ENCODE measurements around the gene PLA2G6.
A peak's percentile ranks its signal among the peaks of the same experiment; 100 is the strongest.

The PLA2G6 gene

DNA sequence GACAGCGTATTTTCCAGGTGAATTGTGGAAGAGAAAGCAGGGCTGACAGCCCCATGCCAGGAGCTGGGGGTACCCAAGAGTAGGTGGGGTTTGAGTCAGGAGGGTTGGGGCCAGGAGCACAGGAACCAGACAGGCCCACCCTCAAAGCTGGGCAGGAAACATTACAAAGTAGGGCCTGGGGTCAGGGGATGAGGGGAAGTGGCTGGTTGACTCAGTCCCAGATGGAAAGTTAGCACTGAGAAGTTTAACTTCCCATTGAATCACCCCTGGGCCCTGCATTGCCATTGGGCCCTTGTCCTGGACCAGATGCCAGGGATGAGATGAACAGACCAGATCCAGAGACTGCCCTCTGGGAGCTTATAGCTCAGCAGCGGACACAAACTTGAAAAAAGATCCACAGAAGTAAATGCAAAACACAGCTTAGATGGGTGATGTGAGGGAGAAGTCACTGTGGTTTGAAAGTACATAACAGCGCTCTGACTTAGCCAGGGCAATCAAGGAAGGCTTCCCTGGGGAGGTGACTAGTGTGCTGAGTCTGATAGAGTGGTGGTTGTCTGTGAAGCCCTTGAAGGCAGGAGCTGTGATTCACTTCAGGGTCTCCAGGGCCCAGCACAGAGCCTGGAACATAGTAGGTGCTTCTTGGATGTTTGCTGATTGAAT, 22.4 kb upstream of the PLA2G6 start:
- Mint-ChIP-seq H3K4me3 (peak overlapping the region; percentile 86), H3K36me3 (ENCODE audit: low read depth) (no peaks in the 10 kb centered on the region), H3K4me1 (ENCODE audit: low read depth) (peaks cover 49% of the 10 kb centered on the region), H3K27ac (peak overlapping the region; percentile 57), H3K9me3 (no peaks in the 10 kb centered on the region), H3K27me3 (no peaks in the 10 kb centered on the region)

DNA sequence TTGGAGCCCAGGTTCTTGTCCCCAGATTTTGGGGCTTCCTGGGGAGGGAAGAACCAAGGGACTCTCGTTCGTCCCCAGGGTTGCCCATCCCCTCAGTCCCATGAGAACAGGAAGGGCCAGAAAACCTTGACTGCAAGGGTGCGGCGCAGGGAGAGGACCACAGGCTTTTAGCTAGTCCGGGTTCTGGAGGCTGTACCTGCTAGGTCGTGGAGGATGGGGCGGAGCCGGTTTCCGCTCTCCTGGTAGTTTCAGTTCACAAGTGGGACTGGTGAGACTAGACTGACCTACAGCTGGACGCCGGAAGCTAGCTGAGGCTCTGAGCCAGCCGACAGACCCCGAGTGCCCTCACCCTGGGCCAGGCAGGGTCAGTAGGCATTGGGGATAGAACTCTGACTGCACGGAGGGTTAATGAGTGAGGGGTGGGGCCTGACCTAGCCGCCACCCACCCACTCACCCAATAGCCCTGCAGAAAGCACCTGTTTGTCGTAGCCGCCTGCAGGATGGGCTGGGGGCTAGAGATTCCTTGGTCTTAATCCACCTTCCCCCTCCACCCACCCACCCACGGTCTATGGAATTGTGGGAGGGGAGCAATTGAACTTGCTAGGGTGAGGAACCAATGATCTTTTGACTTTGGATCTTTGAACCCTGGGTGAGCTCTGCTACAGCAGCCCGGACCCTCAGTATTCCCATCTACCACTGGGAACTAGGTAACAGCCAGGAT, 21.6 kb upstream of the PLA2G6 start:
- Mint-ChIP-seq H3K36me3 (ENCODE audit: low read depth) (no peaks in the 10 kb centered on the region), H3K4me1 (ENCODE audit: low read depth) (peaks cover 48% of the 10 kb centered on the region), H3K9me3 (no peaks in the 10 kb centered on the region), H3K27me3 (no peaks in the 10 kb centered on the region), H3K4me3 (peak overlapping the region; percentile 86), H3K27ac (peak overlapping the region; percentile 77)

DNA sequence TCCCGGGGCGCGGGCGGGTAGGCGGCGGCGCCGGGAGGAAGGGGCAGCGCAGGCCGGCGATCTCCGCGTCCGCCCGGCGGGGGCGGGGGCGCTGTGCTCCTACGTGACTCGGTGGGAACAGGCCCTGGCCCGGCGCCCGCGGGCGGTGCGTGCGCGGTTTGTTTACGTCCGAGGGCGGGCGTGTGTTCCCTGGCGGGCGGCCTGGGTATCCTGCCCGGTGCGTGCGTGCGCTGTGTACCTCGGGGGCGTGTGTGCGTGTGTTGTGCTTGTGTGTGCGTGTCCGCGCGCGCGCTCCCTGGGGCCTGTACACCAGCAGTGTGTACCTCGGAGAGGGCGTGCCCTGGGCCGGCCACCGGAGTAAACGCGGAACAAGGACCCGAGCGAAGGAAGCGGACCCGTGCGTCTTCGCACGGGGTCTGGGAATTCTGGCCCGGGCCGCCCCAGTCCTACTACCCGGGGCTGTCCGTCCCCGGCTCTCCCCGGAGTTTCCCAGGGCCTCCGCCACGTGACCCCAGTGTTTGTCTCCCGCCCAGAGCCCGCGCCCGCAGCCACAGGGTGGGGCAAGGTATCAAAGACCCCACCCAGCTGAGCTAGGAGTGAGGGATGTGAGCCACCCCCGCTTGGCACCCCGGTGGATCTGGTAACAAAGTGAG, 20.9 kb upstream of the PLA2G6 start:
- Mint-ChIP-seq H3K27ac (peak overlapping the region; percentile 77), H3K9me3 (no peaks in the 10 kb centered on the region), H3K27me3 (no peaks in the 10 kb centered on the region), H3K36me3 (ENCODE audit: low read depth) (no peaks in the 10 kb centered on the region), H3K4me3 (peak overlapping the region; percentile 86), H3K4me1 (ENCODE audit: low read depth) (peaks cover 46% of the 10 kb centered on the region)

DNA sequence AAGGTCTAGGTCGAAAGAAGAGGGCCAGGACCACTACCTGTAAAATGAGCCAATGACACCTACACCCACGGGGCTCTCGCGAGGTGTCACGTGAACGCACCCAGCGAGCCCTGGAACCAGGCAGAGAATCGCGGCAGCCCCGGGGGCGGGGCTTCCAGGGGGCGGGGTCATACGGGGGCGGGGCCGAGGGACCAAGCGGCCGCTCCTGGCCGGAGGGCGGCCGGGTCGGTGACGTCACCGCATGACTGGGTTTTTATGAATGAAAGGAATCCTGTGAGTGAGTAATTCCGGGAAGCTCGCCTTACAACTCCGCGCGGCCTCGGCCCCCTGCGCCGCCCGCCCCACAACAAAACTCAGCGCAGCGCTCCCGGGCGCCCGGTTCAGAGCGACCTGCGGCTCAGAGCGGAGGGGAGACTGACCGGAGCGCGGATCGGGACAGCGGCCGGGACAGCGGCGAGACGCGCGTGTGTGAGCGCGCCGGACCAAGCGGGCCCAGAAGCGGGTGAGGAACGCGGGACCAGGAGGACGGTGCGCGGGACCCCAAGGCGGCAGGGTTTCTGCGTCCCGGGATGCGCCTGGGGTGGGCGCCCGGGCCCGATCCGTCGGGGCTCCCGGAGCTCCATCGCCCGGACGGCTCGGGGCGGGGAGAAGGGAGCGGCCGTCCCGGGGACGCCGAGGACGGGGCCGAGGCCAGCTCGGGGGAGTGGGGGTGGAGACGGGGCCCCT, 20.2 kb upstream of the PLA2G6 start, which contains the start of gene MAFF:
MAFF (plus strand) TSS at position 284 of the 726 bp plus-strand sequence. CDS start 11,860 bp downstream, outside the sequence.
- H3K9me3 Mint-ChIP-seq, result no peaks in the 10 kb centered on the region
- H3K4me1 Mint-ChIP-seq (ENCODE audit: low read depth), result peaks cover 46% of the 10 kb centered on the region
- H3K27ac Mint-ChIP-seq, result peak within 1 kb of the TSS; percentile 83
- peak within 1 kb of the TSS; percentile 86 for H3K4me3 Mint-ChIP-seq
- H3K27me3 Mint-ChIP-seq, result no peaks in the 10 kb centered on the region
- H3K36me3 Mint-ChIP-seq (ENCODE audit: low read depth), result no peaks in the 10 kb centered on the region

DNA sequence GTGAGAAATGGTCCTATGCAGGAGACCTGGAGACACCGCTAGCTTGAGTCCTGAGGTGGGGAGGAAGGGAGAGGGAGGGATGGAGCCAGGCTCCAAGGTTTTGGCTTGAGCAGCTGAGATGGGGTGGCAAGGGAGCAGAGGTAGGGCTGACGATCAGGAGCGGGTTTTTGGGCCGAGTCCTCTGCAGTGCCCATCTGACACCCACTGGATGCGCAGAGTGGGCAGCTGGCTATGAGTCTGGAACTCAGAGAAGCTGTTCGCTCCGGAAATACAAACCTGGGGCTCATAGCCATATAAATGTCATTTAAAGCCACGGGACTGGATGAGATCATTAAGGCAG, 19.7 kb upstream of the PLA2G6 start:
- peak overlapping the region; percentile 72 for H3K4me3 Mint-ChIP-seq
- peak overlapping the region; percentile 83 for H3K27ac Mint-ChIP-seq
- peaks cover 46% of the 10 kb centered on the region for H3K4me1 Mint-ChIP-seq (ENCODE audit: low read depth)
- H3K27me3 Mint-ChIP-seq, result no peaks in the 10 kb centered on the region
- no peaks in the 10 kb centered on the region for H3K9me3 Mint-ChIP-seq
- H3K36me3 Mint-ChIP-seq (ENCODE audit: low read depth), result no peaks in the 10 kb centered on the region

DNA sequence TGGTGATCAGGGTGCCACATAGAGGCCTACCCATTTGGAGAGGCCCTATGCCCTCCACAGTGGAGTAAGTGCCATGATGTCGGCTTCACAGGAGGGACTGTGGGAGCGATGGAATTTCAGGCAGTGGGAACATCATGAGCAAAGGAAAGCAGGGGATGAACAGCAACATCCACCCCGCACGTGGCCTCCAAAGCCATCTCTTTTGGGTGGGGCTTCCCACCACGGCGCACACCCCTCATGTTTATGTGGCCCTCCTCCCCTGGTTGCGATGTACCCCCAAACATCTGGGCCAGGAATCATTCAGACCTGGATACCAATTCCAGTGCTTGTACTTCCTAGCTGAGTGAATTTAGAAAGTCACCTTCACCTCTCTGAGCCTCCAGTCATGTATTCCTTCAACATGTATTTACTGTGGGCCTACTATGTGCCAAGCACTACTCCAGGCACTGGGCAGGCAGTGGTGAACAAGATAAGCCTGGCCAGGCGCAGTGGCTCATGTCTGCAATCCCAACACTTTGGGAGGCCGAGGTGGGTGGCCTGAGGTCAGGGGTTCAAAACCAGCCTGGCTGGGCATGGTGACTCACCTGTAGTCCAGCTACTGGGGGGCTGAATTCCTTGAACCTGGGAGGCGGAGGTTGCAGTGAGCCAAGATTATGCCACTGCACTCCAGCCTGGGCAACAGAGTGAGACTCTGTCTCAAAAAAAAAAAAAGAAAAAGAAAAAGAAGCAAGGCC, 18.4 kb upstream of the PLA2G6 start:
- no peak overlapping the region for H3K27ac Mint-ChIP-seq
- no peaks in the 10 kb centered on the region for H3K27me3 Mint-ChIP-seq
- H3K9me3 Mint-ChIP-seq, result no peaks in the 10 kb centered on the region
- H3K4me3 Mint-ChIP-seq, result no peak overlapping the region
- peaks cover 45% of the 10 kb centered on the region for H3K4me1 Mint-ChIP-seq (ENCODE audit: low read depth)
- no peaks in the 10 kb centered on the region for H3K36me3 Mint-ChIP-seq (ENCODE audit: low read depth)

DNA sequence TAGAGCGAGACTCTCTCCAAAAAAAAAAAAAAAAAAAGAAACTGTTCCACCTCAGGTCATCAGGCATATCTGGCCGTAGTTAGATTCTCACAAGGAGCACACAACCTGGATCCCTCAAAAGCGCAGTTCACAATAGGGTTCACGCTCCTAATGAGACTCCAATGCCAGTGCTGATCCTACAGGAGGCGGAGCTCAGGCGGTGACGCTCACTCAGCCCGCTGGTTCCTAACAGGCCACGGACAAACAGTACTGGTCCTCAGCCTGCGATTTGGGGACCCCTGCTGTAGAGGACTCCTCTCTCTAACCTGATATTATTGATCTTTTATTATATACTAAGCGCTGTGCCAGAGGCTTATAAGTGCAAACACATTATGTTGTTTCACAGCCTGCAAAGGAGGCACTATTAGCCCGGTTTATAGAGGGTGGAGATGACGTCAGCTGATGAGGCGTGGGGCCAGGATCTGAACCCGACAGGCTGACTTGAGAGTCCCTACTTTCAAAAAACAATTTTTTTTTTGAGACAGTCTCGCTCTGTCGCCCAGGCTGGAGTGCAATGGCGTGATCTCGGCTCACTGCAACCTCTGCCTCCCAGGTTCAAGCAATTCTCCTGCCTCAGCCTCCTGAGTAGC, 15.3 kb upstream of the PLA2G6 start:
- H3K4me3 Mint-ChIP-seq, result no peak overlapping the region
- no peak overlapping the region for H3K27ac Mint-ChIP-seq
- H3K9me3 Mint-ChIP-seq, result no peaks in the 10 kb centered on the region
- no peaks in the 10 kb centered on the region for H3K27me3 Mint-ChIP-seq
- H3K4me1 Mint-ChIP-seq (ENCODE audit: low read depth), result peaks cover 38% of the 10 kb centered on the region
- no peaks in the 10 kb centered on the region for H3K36me3 Mint-ChIP-seq (ENCODE audit: low read depth)

DNA sequence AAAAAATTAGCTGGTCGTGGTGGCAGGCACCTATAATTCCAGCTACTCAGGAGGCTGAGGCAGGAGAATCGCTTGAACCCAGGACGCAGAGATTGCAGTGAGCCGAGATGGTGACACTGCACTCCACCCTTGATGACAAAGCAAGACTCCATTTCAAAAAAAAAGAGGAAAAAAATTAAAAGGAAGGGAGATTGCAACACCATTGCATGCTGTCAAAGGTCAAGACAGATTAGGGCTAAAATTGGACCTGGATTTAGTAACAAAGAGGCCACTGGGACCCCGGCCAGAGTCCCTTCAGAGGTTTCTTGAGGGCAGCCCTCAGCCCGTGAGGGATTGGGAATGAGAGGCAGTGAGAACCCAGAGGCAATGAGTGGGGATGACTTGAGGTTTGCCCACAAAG, 11.9 kb upstream of the PLA2G6 start:
- no peak overlapping the region for H3K27ac Mint-ChIP-seq

DNA sequence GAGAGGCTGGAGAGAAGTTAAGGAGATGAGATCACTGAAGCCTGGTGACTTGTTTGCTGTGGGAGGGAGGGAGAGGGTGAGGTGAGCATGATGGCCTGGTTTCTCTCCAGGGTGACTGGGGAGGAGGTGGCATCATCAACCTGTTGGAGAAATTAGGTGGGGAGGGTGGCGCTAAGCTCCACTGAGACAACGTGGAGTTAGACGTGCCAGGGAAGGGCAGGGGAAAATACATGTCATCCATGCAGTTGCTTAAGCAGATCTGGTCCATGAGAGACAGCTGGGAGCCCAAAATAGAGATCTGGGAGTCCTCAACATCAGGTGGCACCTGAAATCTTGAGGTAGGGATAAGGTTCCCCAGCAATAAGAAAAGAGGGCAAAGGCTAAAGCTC, 10.8 kb upstream of the PLA2G6 start:
- Mint-ChIP-seq H3K4me1 (ENCODE audit: low read depth) (peaks cover 15% of the 10 kb centered on the region), H3K27ac (no peak overlapping the region), H3K27me3 (no peaks in the 10 kb centered on the region), H3K36me3 (ENCODE audit: low read depth) (no peaks in the 10 kb centered on the region), H3K9me3 (no peaks in the 10 kb centered on the region), H3K4me3 (no peak overlapping the region)

More for the DNA sequence above, 11.9 kb upstream of the PLA2G6 start:
- Mint-ChIP-seq H3K36me3 (ENCODE audit: low read depth) (no peaks in the 10 kb centered on the region), H3K27me3 (no peaks in the 10 kb centered on the region), H3K4me3 (no peak overlapping the region), H3K4me1 (ENCODE audit: low read depth) (peaks cover 16% of the 10 kb centered on the region), H3K9me3 (no peaks in the 10 kb centered on the region)

DNA sequence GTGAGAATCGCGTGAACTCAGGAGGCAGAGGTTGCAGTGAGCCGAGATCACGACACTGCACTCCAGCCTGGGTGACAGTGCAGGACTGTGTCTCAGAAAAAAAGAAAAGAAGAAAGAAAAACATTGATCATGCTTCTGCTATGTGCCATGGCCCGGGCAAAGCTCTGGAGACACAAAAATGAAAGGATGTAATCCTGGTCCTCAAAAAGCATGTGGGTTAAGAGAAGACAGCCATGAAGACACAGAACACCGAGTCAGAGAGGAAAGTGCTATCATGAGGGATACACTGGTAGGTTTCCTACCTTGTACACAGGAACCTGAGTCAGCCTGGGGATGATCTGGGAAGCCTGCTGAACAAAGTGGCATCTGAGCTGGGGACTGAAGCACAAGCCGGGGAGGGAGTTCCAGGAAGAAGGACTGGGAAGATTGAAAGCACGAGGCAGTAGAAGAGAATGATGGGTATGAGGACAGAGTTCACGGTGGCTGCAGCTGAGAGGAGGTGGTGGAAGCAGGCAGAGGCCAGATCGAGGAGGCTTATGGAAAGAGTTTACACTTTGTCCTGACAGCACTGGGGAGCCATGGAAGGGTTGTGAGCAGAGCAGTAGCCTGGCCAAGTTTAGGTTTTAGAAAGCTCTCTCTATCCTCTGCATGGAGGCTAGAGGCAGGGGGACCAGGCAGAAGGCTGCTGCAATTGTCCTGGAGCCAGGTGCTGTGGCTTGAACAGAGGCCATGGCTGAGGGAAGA, 10.3 kb upstream of the PLA2G6 start:
- H3K9me3 Mint-ChIP-seq, result no peaks in the 10 kb centered on the region
- H3K36me3 Mint-ChIP-seq (ENCODE audit: low read depth), result no peaks in the 10 kb centered on the region
- peaks cover 15% of the 10 kb centered on the region for H3K4me1 Mint-ChIP-seq (ENCODE audit: low read depth)
- H3K27ac Mint-ChIP-seq, result peak overlapping the region; percentile 2
- no peak overlapping the region for H3K4me3 Mint-ChIP-seq
- no peaks in the 10 kb centered on the region for H3K27me3 Mint-ChIP-seq

DNA sequence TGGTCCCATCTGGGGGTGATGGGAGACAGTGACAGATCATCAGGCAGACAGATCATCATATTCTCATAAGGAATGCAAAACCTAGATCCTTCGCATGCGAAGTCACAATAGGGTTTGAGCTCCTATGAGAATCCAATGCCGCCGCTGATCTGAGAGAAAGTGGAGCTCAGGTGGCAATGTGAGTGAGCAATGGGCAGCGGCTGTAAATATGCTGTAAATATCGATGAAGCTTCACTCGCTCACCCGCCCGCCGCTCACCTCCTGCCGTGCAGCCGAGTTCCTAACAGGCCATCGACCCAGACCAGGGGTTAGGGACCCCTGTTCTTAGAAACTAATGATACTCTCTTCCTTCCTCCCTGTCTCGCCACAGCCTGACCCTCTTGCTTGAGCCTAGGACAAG, 9.4 kb upstream of the PLA2G6 start:
- Mint-ChIP-seq H3K4me1 (ENCODE audit: low read depth) (peaks cover 15% of the 10 kb centered on the region), H3K36me3 (ENCODE audit: low read depth) (no peaks in the 10 kb centered on the region), H3K27ac (no peak overlapping the region), H3K27me3 (no peaks in the 10 kb centered on the region), H3K9me3 (no peaks in the 10 kb centered on the region), H3K4me3 (no peak overlapping the region)

DNA sequence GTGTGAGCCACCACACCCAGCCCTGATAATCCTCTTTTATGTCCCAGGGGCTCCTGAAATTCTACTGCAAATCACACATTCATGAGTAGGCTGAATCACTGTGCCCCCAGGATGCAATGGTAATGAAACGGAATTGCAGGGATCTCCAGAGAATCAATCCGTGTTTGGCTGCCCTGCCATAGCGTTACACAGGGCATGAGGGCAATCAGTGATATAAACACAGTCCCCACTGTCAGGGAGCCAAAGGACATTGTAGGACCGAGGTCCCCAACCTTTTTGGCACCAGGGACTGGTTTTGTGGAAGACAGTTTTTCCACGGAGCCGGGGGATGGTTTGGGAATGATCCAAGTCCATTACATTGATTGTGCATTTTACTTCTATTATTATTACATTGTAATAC, 9.0 kb upstream of the PLA2G6 start:
- H3K27me3 Mint-ChIP-seq, result no peaks in the 10 kb centered on the region
- H3K27ac Mint-ChIP-seq, result no peak overlapping the region
- H3K36me3 Mint-ChIP-seq (ENCODE audit: low read depth), result no peaks in the 10 kb centered on the region
- peaks cover 15% of the 10 kb centered on the region for H3K4me1 Mint-ChIP-seq (ENCODE audit: low read depth)
- no peaks in the 10 kb centered on the region for H3K9me3 Mint-ChIP-seq
- no peak overlapping the region for H3K4me3 Mint-ChIP-seq

DNA sequence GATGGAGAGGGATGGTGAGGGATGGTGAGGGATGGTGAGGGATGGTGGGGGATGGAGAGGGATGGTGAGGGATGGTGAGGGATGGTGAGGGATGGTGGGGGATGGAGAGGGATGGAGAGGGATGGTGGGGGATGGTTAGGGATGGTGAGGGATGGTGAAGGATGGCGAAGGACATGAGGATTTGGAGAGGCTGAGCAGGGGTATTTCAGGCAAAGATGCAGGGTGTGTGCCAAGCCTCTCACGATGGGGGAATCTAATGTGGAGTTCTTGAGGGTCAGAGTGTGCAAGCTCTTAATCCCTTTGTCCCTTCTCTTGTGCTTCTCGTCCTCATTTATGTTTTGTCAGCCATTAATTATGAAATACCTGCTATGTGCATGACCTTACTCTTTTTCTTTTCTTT, 7.5 kb upstream of the PLA2G6 start:
- no peak overlapping the region for H3K4me3 Mint-ChIP-seq
- no peak overlapping the region for H3K27ac Mint-ChIP-seq
- no peaks in the 10 kb centered on the region for H3K36me3 Mint-ChIP-seq (ENCODE audit: low read depth)
- H3K27me3 Mint-ChIP-seq, result no peaks in the 10 kb centered on the region
- no peaks in the 10 kb centered on the region for H3K9me3 Mint-ChIP-seq
- H3K4me1 Mint-ChIP-seq (ENCODE audit: low read depth), result peaks cover 6% of the 10 kb centered on the region

Measured in stimulated activated naive CD8-positive, alpha-beta T cell treated with anti-CD3 and anti-CD28 coated beads, Interleukin-15, Interleukin-2, amounts not matched to agents 100 ng/mL and 50 ng/mL, for 24 hours (primary cell).